GM21360 (cell line): Measurements from ENCODE around the gene KIAA0040.

Experiments used
- ATAC-seq: cut with Tn5 transposase; IDR thresholded peaks from one replicate; pipeline ENCODE4 v1.9.1; 2021; ENCODE audit warnings: mild to moderate bottlenecking, moderate library complexity; ENCODE audit not compliant: unreplicated experiment

KIAA0040 gene

DNA sequence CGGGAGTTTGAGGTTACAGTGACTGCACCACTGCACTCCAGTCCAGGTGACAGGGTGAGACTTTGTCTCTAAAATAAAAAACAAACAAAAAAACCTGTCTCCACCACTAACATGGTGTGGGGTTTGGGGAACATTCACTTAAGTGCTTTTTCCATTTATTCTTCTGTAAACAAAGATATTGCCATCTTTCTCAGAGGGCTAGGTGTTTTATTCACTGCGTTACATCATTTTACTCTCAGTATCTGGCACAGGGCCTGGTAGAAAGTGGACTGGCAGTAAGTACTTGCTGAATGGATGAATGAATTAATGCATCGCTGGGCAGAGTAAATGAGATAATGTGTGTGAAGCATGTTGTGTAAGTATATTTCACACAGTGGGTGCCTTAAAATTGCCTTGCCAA lies 20.1 kb downstream of the KIAA0040 start:
- ATAC-seq, result no peak

DNA sequence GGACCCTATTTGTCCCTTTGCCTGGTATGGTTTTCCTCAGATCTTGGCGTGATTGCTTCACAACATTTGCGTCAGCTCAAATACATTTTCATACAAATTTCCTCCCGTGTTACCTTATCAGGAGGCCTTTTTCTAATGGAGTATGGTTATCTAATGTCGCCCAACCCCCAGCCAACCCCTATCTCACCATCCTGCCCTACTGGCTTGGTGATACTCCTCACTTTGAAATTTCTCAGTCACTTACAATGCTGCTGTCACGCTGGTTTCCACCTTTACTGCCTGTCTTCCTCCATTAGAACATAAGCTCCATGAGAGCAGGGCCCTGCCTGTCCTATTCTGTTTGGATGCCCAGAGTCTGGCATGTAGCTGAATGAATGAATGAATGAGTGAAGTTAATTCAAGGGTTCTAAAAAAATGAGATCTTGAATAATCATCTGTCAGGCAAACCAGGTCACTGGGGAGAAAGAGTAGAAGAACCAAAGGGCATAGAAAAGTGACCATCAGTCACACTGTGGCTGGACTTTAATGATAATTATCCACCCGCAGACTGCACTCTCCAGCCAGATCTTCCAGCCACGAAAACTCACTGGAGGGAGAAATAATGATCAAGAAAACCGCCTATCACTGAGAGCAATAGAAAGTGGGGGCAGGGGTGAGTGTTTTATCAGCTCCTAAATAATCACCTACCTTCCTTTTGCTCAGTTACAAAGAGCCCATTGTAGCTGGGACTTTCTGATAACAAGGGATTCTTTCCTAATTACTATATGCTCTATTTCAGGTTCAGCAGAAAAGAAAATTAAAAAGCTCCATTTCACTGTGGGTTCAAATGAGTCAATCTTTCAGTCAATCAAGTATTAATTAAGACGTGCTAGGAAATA lies 21.3 kb downstream of the KIAA0040 start:
- ATAC-seq, result no peak

DNA sequence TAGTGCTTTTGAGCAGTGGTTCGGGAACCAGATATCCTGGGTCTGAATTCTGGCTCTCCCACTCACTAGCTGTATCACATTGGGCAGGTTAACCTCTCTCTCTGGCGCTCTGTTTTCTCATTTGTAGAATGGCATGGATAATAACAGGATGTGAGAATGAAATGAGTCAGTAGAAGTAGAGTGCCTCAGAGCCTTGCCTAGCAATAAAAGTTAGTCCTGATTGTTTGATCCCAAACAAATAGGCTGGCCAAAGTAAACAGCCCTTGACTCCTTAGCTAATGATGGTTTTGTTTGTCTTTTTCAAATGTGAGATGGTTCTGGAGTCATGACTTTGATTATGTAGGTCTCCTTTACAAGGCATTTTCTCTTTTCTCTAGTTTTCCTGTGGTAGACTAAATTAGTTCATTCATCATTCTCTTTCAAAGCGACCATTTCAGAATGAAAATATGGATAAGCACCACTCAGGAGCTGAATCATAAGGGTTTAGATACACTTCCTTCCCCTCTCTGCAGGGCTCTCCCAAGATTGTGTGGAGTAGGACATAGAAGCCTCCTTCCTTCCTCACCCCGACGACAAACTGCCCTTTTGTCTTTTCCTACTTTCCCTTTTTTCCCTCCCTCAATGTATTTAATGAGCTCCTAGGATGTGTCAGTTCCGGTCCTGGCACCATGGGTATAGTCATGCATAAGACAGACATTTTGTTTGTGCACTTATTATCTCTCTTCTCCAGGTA lies 23.1 kb downstream of the KIAA0040 start:
- ATAC-seq, result no peak

DNA sequence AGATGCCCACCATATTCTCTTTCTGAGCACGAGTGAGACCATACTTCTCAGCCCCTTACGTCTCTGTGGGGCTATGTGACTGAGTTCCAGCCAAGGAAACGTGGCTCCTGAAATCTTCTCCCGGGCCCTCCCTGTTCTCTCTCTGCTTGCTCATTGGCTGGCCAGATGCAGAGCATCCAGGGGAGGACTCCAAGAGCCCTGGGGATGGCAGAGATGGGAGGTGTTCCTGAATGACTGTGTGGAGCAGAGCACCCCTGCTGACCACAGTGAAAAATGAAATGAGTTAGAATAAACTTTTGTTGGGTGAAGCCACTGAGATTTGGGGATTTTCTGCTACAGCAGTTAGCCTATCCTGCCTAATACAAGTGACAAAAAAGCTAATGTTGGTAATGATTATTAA lies 23.8 kb downstream of the KIAA0040 start:
- ATAC-seq, result no peak

DNA sequence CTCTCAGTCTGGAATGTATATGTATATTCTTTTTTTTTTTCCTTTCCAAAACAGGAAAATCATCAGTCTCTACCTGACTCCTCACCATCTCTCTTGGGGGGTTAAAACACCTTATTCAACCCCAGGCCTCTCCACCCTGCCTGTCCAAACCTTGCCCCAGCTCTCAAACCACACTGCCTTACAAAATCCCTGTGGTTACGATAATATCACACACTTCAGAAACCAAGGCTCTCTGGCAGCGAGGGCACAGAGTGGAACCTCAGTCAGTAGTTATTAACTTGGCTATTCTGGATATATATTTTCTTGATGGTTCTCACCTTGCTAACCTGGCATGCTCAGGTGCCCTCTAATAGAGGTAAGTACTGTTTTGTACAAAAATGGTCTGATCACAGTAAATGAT lies 24.7 kb downstream of the KIAA0040 start:
- ATAC-seq, result no peak

DNA sequence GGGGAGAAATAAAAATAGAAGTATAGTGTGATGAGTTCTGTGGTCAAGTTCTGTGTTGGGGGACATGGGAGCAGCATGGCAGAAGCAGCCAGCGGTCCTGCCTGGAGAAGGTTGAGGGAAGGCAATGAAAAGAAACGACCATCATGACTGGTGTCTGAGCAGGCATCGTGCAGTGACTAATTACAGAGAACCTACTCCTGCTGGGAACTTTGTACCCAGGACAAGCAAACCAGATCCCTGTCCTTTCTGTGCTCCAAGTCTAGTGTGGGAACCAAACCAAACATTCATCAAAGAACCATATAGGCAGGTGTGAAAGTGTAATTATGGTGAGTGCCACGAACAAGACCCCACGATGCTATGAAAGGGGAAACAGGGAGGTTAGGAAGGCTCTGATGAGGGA lies 25.8 kb downstream of the KIAA0040 start:
- no peak for ATAC-seq

DNA sequence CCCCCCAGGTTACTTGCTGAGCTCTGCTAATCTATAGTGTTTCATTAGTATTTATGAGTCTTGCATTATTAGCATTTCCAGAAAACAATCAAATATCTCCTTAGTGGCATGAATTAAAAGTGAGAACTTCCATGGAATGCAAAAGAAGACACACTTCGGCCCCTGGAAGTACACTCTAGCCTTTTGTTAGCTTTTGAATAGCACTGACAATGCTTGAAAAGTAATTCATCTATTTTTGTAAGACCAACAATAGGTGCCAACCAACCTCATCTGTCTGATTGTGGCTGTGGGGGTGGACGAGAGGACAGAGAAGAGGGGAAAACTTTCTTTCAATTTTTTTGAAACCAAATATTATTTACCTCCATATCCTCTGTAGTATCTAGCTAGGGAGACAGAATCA lies 27.8 kb downstream of the KIAA0040 start:
- no peak for ATAC-seq

DNA sequence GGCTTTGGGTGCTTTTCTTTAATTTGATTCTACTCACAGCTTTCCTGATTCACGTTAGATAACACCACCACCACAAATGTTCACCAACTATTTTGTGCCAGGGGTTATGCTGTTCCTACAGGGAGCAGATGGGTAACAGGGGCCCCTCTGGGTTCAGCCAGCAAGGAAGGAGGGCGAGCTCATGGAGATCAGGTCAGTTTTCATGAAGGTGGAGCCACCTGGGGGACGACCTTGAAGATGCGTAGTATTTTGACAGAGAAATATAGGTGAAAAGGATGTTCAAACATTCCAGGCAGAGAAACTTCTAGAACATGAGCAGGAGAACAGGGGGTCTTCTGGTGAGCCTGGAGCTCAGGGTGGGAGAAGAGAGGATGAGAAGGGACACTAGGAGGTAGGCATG lies 28.9 kb downstream of the KIAA0040 start:
- ATAC-seq, result no peak

DNA sequence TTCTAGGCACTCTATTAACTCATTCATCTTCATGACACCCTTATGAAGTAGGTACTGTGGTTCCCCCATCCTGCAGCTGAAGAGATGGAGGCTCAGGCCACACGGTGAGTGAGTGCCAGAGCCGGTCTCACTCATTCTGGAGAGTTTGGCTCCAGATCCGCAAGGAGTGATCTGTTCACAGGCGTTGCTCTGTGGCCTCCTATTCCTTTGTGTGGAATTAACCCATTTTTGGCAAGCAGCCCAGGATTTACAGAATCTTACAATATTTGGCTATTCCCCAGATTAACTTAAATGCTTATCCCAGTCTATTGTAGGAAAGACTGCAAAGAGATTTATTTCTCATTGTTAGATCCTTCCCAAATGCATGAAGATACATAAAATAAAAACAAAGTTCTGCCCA lies 29.6 kb downstream of the KIAA0040 start:
- ATAC-seq, result no peak

DNA sequence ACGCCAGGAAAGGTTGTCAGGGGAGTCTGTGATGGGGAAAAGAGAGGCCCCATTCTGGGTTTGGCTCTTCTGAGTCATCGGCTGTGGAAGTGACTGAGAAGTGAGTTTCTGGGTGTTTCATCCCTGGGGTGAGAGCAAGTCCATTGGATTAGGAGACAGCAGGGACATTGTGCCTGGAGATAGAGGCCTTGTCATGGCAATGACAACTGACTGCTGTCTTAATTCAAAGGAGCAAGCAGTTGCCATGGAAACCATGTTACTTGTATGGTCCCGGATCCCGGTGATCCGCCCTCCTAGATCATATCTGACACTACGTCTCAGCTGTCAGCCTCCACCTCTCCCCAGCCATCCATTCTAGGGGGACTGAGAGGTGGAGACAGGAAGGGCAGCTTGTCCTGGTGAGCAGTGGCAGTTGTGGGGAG lies 34.4 kb downstream of the KIAA0040 start:
- no peak for ATAC-seq

DNA sequence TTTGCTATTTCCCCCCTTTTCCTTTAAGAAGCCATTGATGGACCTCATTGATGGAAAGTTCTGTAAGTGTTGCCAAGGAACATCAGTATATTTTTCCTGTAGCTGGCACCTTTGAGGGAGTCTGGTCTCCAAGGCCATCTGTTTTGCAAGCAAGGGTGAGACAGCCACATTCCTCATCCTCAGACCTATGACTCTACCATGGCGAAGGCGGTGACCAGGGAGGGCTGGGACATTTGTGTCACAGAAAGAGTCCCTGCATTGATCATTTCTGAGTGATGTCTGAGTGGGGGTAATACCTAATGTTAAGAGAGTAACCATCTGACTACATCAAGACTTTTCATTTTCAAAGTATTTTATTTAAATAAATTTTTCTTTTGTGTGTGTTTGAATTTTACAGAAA lies 35.4 kb downstream of the KIAA0040 start:
- no peak for ATAC-seq

DNA sequence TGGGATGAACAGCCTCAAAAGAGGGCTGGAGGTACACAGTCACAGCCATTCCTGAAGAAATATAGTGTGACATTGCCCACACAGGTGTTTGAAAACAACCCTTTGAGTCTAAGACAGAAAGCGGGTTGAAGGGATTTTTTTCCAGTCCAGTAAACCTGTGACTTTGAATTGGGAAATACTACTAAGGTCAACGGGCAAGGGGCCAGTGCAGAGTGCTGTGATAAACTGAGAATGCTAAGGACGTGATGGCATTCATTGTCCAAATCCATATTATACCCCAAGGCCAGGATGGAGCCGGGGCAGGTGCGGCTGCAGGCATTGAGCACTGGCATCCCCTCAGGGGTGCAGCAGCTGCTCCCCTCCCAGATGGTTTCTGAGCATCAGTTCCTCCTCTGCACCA lies 36.6 kb downstream of the KIAA0040 start:
- ATAC-seq, result no peak

DNA sequence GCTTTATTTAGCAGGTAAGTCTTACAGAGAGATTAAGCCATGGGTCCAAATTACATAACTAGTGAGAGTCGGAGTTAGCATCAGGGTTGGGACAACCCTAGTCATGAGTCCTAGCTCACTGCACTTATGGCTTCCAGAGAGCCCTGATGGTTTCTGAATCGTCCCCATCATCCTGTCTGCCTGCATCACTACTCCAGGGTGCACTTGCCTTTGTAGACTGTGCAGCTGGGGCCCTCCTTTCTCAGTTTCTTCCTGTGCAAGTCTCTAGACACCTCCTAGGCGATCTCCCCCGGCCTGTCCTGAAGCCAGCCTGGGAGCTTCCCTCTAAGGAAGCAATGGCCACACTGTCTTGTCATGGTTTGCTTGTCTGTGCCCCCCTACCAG lies 37.1 kb downstream of the KIAA0040 start:
- no peak for ATAC-seq

DNA sequence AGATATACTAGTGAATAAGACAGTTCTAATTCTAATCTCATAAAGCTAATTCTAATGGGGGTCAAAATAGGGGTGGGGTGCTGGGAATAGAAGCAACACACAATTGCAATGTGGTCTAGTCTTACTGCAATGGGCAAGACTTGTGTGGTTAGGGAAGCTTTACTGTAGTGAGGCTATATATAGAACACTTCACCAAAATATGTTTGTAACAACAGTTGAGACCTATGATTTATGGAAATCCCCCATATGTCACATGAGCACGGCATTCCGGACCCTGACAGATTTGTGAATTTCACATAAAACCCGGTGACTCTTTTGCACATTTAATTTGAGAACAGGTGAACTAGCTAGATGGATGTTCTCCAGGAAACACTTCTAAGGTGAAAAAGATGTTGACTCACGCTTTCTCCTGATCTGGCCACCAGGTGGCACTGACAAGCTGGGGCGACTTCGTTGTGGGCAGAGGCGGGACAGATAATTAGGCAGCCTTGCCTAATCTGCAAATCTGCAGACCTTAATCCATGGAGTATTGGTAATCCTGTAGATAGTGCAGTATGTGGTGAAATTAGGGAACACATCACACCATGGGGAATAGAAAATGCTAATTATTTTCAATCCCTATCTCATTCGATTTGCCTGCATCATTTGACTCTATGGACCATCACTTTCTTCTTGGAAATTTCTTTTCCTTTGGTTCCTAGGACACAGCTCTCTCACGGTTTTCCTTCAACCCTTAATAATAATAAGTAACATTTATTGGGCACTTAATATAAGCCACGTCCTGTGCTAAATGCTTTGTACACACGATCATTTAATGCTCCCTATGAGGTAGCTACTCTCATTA lies 37.7 kb downstream of the KIAA0040 start:
- ATAC-seq, result no peak

DNA sequence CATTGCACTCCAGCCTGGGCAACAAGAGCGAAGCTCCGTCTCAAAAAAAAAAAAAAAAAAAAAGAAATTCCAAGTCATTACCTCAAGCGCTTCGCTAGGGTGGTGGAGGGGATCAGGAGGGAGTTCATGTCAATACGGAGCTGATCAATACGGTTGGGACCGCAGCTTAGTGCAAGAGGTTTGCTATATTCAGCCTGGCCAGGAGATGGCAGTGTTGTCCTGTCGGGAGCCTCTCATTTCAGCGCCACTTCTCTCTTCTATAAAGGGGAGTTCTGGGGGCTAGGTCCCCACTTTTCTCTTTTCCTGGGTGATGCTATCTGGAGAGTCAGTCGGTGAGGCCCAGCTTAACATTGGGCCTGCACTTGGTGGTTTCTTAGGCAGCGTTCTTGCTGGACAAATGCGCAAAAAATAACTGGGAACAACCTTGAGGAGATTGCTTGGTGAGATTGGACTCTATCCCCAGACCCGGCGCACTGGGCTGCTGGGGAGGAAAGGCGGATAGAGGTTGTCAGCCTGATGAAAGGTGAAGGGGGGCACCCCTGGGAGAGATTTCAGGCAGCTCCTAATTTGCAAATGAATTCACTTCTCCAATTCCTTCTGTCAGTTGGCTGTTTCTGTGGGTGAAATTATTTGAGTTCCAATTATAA lies 40.4 kb downstream of the KIAA0040 start:
- ATAC-seq, result peak; percentile 49

DNA sequence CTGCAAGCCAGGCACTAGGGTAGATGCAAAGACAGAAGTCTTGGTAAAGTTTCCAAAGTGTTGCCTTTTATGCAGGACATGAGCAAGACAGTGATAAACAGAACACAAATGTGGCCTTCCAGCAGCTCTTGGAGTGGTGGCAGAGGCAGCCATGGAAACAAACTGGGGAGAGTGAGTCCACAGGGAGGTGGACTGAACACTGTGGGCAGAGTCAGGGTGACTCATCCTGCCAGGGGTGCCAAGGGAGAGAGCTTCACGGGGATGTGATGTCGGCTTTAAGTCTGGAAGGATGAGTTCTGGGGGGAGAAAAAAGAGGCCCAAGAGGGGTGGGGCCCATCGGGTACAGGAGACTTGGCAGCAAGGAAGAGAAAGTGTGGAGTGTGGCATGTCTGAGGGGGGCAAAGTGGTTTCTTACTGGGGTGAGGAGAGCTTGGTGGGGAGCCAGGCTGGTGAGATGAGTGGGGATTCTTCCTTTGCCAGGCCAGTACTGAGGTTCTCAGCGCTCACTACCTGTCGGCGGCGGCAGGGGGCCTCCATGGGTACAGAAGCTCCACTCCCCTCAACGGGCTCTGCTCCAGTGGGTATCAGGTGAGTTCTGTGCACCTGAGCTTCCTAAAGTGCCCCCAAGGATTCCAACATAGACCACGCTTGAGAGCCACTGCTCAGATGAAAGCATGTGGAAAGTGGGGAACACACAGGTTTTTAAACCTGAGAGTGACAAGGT lies 41.8 kb downstream of the KIAA0040 start:
- no peak for ATAC-seq

DNA sequence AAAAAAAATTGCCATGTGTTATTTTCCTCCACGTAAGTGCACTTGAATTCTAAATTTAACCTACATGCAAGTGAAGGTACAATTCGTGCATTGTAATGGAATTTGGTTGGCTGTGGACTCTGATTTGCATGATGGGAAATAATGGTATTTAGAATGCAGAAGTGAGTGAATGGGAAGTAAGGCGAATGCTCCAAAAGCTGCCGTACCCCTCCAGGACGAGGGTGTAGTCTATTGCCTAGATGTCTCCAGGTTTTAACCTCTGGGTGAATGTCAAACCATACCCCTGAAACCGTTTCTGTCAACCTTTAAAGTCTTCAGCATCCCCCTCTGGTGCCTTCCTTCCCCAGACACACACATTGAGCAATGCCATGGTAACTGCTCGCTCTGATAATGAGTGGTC lies 44.5 kb downstream of the KIAA0040 start:
- no peak for ATAC-seq

DNA sequence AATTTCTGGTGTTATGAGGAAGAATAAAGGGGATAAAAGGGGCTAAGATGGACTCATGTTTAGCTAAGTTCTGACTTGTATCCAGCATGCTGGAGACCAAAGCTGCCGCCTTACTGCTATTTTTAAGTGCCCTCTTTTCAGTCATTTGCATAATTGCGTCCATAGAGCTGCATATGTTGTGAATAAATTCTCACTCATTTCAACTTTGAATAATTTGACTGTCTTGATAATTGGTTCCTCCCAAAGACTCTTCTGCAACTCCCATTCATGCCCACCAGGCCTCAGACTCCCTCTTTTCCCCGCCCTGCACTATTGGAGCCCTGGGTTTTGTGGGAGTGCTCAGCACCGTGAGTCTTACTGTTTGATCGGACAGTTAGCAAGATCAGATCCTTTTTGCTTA lies 45.0 kb downstream of the KIAA0040 start:
- ATAC-seq, result no peak

DNA sequence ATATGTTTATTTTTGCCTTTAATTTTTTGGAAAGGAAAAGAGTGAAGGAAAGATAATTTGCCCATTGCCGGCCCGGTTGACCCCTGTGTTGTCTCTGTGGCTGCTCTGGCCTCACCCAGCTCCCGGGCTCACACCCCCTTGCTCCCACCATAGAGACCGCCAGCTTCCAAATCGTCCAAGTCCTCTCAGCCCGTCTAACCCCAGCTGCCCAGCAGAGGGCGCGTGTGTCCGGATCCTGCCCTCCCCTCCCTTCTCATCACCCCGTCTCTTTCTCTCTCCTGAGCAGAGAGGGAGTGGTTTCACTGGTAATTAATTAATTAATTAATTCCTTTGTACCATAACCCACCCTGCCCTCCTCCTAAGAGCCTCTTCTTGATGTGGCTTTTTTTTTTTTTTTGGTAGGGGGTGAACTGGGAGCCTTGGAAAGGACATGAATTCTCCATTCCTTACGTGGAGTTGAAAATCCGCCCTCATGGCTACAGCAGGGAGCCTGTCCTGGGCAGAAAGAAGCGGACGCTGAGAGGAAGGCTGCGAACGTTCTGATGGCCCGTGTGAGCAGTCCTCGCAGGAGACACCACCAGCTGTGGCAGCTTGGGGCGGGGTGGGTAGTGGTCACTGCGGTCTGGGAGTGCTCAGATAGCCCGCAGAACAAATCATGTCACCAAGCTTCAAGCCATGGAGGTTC lies 45.9 kb downstream of the KIAA0040 start:
- ATAC-seq, result peak; percentile 45
